ENCODE results near the gene TBC1D30.

- TF ChIP-seq CTCF (IDR thresholded peaks at IDR 0.05) = no peak
- no peak for TF ChIP-seq POLR2A (IDR thresholded peaks at IDR 0.05)
Measured at GRCh38 chr12:64826234-64826633, 1.8 kb downstream of the TBC1D30 start.
